ENCODE results near the gene NGEF. TPM values are rescaled to one million over a fixed set of nuclear protein-coding genes. Genes with fewer than 3 reads are reported as not detected.

The NGEF gene
- total RNA-seq, 4 donors from 2014 or later: 0.29 to 18.4 (median 5.2) TPM

- peak in 1 of 2 donors; percentile 33 for DNase-seq
- TF ChIP-seq CTCF (IDR thresholded peaks at IDR 0.05) (no peak), POLR2A (IDR thresholded peaks at IDR 0.05) (no peak)
Observed at GRCh38 chr2:233007739-233008138, 5.3 kb downstream of the NGEF start.

GRCh38 chr2:233007270-233007669, 5.8 kb downstream of the NGEF start:
- no peaks in the 10 kb centered on the region for H3K27me3 ChIP-seq
- no peaks in the 10 kb centered on the region for H3K4me1 ChIP-seq
- DNase-seq: no peak
- no peaks in the 10 kb centered on the region for H3K9me3 ChIP-seq
- H3K27ac ChIP-seq: peak overlapping the region; percentile 8
- no peak for TF ChIP-seq POLR2A (IDR thresholded peaks at IDR 0.05)
- no peak for TF ChIP-seq CTCF (IDR thresholded peaks at IDR 0.05)
- no peaks in the 10 kb centered on the region for H3K36me3 ChIP-seq
- no peak overlapping the region for H3K4me3 ChIP-seq
- intact Hi-C loops (cut with DNase I; ENCODE audit: low total_unique reads): no loop called here

More at GRCh38 chr2:233007739-233008138, 5.3 kb downstream of the NGEF start:
- H3K27me3 ChIP-seq: no peaks in the 10 kb centered on the region
- no peaks in the 10 kb centered on the region for H3K9me3 ChIP-seq
- H3K27ac ChIP-seq: peak overlapping the region; percentile 8 to 45
- H3K4me1 ChIP-seq: no peaks in the 10 kb centered on the region
- H3K4me3 ChIP-seq: no peak overlapping the region
- intact Hi-C loops (cut with DNase I; ENCODE audit: low total_unique reads): no loop called here
- no peaks in the 10 kb centered on the region for H3K36me3 ChIP-seq

GRCh38 chr2:233006648-233007047, 6.4 kb downstream of the NGEF start:
- no peaks in the 10 kb centered on the region for H3K4me1 ChIP-seq
- no peaks in the 10 kb centered on the region for H3K27me3 ChIP-seq
- H3K27ac ChIP-seq: no peak overlapping the region
- DNase-seq: no peak
- no peak for TF ChIP-seq CTCF (IDR thresholded peaks at IDR 0.05)
- no peak for TF ChIP-seq POLR2A (IDR thresholded peaks at IDR 0.05)
- no peaks in the 10 kb centered on the region for H3K9me3 ChIP-seq
- H3K4me3 ChIP-seq: no peak overlapping the region
- H3K36me3 ChIP-seq: no peaks in the 10 kb centered on the region
- intact Hi-C loops (cut with DNase I; ENCODE audit: low total_unique reads): no loop called here

- intact Hi-C loops (cut with DNase I; ENCODE audit: low total_unique reads): no loop called here
Observed at GRCh38 chr2:233005096-233005495, 8.0 kb downstream of the NGEF start.

More at GRCh38 chr2:233005096-233005495, 8.0 kb downstream of the NGEF start:
- H3K4me1 ChIP-seq: no peaks in the 10 kb centered on the region
- H3K4me3 ChIP-seq: no peak overlapping the region
- no peak overlapping the region for H3K27ac ChIP-seq
- no peaks in the 10 kb centered on the region for H3K36me3 ChIP-seq
- no peaks in the 10 kb centered on the region for H3K9me3 ChIP-seq
- DNase-seq: no peak
- no peaks in the 10 kb centered on the region for H3K27me3 ChIP-seq
- TF ChIP-seq POLR2A (IDR thresholded peaks at IDR 0.05): no peak
- no peak for TF ChIP-seq CTCF (IDR thresholded peaks at IDR 0.05)

All from uterus (tissue), 4 donors.